ENCODE data around the gene GABARAP.

DNA sequence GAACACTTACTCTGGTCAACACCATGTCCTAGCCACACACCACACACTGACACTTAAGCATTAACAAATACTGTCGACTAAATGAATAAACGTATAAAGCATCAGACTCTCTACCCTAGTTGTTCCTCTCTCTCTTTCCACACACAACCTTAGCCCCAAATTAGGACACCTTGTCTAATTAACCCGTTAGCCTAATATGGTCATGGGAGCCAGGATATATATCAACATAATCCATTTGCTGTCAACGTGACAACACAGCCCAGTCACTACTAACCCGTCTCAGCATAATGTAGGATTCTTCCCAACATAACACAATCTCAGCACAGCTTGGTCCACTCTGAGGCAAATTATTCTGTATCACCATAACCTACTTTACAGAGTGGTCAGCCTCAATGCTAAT lies 10.1 kb downstream of the GABARAP start:
- TF ChIP-seq, protein P1, sequence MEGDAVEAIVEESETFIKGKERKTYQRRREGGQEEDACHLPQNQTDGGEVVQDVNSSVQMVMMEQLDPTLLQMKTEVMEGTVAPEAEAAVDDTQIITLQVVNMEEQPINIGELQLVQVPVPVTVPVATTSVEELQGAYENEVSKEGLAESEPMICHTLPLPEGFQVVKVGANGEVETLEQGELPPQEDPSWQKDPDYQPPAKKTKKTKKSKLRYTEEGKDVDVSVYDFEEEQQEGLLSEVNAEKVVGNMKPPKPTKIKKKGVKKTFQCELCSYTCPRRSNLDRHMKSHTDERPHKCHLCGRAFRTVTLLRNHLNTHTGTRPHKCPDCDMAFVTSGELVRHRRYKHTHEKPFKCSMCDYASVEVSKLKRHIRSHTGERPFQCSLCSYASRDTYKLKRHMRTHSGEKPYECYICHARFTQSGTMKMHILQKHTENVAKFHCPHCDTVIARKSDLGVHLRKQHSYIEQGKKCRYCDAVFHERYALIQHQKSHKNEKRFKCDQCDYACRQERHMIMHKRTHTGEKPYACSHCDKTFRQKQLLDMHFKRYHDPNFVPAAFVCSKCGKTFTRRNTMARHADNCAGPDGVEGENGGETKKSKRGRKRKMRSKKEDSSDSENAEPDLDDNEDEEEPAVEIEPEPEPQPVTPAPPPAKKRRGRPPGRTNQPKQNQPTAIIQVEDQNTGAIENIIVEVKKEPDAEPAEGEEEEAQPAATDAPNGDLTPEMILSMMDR (IDR thresholded peaks at IDR 0.05), result no peak
- no peak for TF ChIP-seq POLR2A (IDR thresholded peaks at IDR 0.05)
